ENCODE data around the gene SLC25A30. TPM values are rescaled to one million over a fixed set of nuclear protein-coding genes. Genes with fewer than 3 reads are reported as not detected.

The SLC25A30 gene
- total RNA-seq, 1 experiment from 2014 or later = 6.3 TPM

DNA sequence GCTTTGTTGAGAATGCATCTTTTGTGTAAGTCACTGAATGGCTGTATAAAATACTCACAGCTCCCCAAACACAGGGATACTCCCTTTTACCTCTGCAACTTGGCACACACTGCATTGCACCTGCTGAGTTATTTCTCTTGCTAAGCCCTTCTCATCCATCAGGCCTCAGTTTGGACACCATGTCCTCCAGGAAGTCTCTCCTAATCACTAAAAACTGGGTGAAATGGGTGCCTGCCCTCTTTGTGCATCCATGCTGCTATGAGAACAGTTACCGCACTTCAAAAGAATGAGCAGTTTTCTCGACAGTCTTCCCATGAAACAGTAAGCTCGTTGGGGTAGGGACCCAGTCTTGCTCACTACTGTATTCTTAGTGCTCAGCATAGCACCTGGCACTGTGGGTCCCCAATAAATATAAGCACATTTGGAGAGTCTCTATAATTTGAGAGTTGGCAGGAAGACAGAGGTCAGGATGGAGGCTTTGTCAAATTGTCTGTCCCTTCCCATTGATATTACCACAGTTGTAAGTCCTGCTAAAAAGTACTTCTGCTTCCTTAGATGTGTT lies 4.6 kb upstream of the SLC25A30 start:
- H3K36me3 Mint-ChIP-seq (ENCODE audit: insufficient read depth in 1 of 3, low read depth in 3 of 3) = no peaks in the 10 kb centered on the region
- no peaks in the 10 kb centered on the region for H3K9me3 ChIP-seq (ENCODE audit: control insufficient read depth, low read depth, low read length)
- H3K27me3 ChIP-seq (ENCODE audit: insufficient read depth, low read length) = no peaks in the 10 kb centered on the region
- no peak overlapping the region for H4K5ac ChIP-seq (ENCODE audit: insufficient read length, low read depth, low read length)
- H3K4ac ChIP-seq (ENCODE audit: low read depth, low read length) = no peak overlapping the region
- H4K20me1 ChIP-seq (ENCODE audit: control insufficient read depth, insufficient read depth, insufficient read length) = no peaks in the 10 kb centered on the region
- H3K23ac ChIP-seq (ENCODE audit: insufficient read length, low read depth, low read length) = no peak overlapping the region
- no peak overlapping the region for H3K27ac ChIP-seq (ENCODE audit: insufficient read length, low read depth, low read length)
- H3K9me3 Mint-ChIP-seq = no peaks in the 10 kb centered on the region
- H3K4me1 Mint-ChIP-seq = peaks cover 0 to 5% of the 10 kb centered on the region in 2 experiments; a peak in 2 of 4 replicates
- H3K27me3 Mint-ChIP-seq (ENCODE audit: low read depth) = peaks cover 7% of the 10 kb centered on the region
- H2BK5ac ChIP-seq (ENCODE audit: insufficient read length, low read length) = no peak overlapping the region
- peak overlapping the region in 1 of 3 experiments; percentile 10; a peak in 1 of 7 replicates for H3K27ac Mint-ChIP-seq
- H2AFZ ChIP-seq (ENCODE audit: low read length) = no peak overlapping the region
- H2BK12ac ChIP-seq (ENCODE audit: insufficient read length, low read depth, low read length) = no peak overlapping the region
- H3K56ac ChIP-seq (ENCODE audit: insufficient read length, low read depth, low read length) = no peak overlapping the region
- no peak overlapping the region for H3K4me3 Mint-ChIP-seq
- no peak overlapping the region for H3T11ph ChIP-seq (ENCODE audit: low read length)
- no peak overlapping the region for H2BK20ac ChIP-seq (ENCODE audit: low read depth, low read length, poor library complexity, severe bottlenecking)
- TF ChIP-seq, protein P1, sequence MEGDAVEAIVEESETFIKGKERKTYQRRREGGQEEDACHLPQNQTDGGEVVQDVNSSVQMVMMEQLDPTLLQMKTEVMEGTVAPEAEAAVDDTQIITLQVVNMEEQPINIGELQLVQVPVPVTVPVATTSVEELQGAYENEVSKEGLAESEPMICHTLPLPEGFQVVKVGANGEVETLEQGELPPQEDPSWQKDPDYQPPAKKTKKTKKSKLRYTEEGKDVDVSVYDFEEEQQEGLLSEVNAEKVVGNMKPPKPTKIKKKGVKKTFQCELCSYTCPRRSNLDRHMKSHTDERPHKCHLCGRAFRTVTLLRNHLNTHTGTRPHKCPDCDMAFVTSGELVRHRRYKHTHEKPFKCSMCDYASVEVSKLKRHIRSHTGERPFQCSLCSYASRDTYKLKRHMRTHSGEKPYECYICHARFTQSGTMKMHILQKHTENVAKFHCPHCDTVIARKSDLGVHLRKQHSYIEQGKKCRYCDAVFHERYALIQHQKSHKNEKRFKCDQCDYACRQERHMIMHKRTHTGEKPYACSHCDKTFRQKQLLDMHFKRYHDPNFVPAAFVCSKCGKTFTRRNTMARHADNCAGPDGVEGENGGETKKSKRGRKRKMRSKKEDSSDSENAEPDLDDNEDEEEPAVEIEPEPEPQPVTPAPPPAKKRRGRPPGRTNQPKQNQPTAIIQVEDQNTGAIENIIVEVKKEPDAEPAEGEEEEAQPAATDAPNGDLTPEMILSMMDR (conservative IDR thresholded peaks at IDR 0.05) = no peak
- H3K79me1 ChIP-seq (ENCODE audit: insufficient read depth, low read depth, low read length, poor library complexity, severe bottlenecking) = no peaks in the 10 kb centered on the region
- DNase-seq = no peak
- WGBS (ENCODE audit: extremely low coverage, insufficient read length, low lambda C conversion rate) = no CpG with 5 or more reads among the region's 3 CpGs
- H2BK15ac ChIP-seq (ENCODE audit: low read depth, low read length) = no peak overlapping the region
- H4K8ac ChIP-seq (replicated peaks; ENCODE audit: insufficient read length, low read depth, low read length) = no peak overlapping the region
- H3K79me2 ChIP-seq (ENCODE audit: insufficient read depth, low read length) = no peaks in the 10 kb centered on the region
- H3K14ac ChIP-seq (ENCODE audit: insufficient read depth, low read length) = no peak overlapping the region
- no peak overlapping the region for H2AK5ac ChIP-seq (ENCODE audit: insufficient read length, low read length)
- no peak overlapping the region for H2BK120ac ChIP-seq (ENCODE audit: low read depth, low read length, poor library complexity, severe bottlenecking)
- no peak overlapping the region for H3K4me2 ChIP-seq (ENCODE audit: insufficient read depth, insufficient read length, low read length)
- no peak overlapping the region for H4K91ac ChIP-seq (ENCODE audit: insufficient read length, low read depth, low read length)
- peaks cover 3% of the 10 kb centered on the region for H3K23me2 ChIP-seq (ENCODE audit: insufficient read length, low read depth, low read length, poor library complexity, severe bottlenecking)
- H3K9ac ChIP-seq (ENCODE audit: extremely low read depth, insufficient read length, low read length) = no peak overlapping the region
- no peak overlapping the region for H3K18ac ChIP-seq (ENCODE audit: insufficient read length, low read depth, low read length)
- H3K4me1 ChIP-seq (ENCODE audit: insufficient read depth, low read length) = no peaks in the 10 kb centered on the region; the same call in 1 of the 2 replicates
